HCT116 (cell line): ENCODE measurements around the gene SAMD4B.

Experiments used
- CEBPB ChIP-seq: IDR thresholded peaks from 2 replicates; pipeline ENCODE4 v1.6.1; 2012; ENCODE audit warnings: low read depth
- EZH2phosphoT487 ChIP-seq: fragments of 200-600 bp; IDR thresholded peaks from 2 replicates; pipeline ENCODE4 v1.6.1; 2018; ENCODE audit warnings: antibody characterized with exemption, borderline replicate concordance
- MAX ChIP-seq: IDR thresholded peaks from 2 replicates; pipeline ENCODE4 v1.6.1; 2012
- REST ChIP-seq: IDR thresholded peaks from 2 replicates; pipeline ENCODE4 v1.6.1; 2012; ENCODE audit warnings: low read depth
- SP1 ChIP-seq: IDR thresholded peaks from 2 replicates; pipeline ENCODE4 v1.6.1; 2012; ENCODE audit warnings: low read depth
- ZNF274 ChIP-seq: fragments of 200-500 bp; sonication (Bioruptor generic); IDR thresholded peaks from 2 replicates; pipeline ENCODE4 v1.6.1; 2014; ENCODE audit warnings: mild to moderate bottlenecking, low read depth, low read length, inconsistent platforms
- TF ChIP-seq, protein P1 (sequence below), 3 experiments: fragments of 200-600 bp in 1 of 3; sonication (generic) in 1 of 3; IDR thresholded peaks in 2 of 3; conservative IDR thresholded peaks in 1 of 3; 2 replicates each; pipeline ENCODE4 v1.5.1; 2012 to 2017; ENCODE audit warnings: low read depth in 2 of 3, low read length in 2 of 3, antibody characterized with exemption in 1 of 3, borderline replicate concordance in 1 of 3, control low read depth in 1 of 3, mild to moderate bottlenecking in 1 of 3, mixed read lengths in 1 of 3, mixed run types in 1 of 3, moderate library complexity in 1 of 3; ENCODE audit not compliant: insufficient read depth in 1 of 3

DNA sequence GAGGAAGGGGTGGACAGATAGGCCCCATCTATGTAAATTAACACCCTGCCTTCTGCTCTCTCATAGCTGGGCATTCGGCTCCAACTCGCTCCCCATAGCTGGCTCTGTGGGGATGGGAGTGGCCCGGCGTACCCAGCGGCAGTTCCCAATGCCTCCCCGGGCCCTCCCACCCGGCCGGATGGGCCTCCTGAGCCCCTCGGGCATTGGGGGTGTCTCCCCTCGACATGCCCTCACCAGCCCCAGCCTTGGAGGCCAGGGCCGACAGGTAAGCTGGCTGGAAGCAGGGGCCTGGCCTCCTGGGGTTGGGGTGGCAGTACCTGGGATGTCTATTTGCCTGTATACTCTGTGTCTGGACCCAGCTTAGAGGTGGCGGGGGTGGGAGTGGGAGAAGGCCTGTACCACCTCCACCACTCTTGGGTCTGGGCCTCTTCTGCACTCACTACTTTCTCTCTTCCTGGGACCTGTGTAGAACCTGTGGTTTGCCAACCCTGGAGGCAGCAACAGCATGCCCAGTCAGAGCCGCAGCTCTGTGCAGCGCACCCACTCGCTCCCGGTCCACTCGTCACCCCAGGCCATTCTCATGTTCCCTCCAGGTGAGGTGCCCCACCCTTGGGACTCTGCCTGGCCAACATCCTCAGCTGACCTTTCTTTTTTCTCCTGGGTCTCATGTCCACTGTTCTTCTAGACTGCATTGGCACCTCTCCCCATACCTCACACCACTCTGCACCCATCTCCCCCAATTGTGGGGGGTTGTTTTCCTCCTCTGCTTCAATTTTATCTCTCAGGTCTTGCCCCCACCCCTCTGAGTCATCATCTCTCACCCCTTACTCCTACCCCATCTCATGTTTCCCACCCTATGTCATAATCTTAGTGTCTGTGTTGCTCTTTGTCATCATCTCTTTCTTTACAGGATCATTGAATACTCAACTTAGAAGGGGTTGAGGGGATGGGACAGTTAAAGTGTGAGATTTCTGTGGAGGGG is 38.6 kb downstream of the SAMD4B start:
- TF ChIP-seq MAX (no peak), EZH2phosphoT487 (no peak), REST (no peak), CEBPB (no peak), SP1 (no peak), ZNF274 (no peak)
- TF ChIP-seq, protein P1, sequence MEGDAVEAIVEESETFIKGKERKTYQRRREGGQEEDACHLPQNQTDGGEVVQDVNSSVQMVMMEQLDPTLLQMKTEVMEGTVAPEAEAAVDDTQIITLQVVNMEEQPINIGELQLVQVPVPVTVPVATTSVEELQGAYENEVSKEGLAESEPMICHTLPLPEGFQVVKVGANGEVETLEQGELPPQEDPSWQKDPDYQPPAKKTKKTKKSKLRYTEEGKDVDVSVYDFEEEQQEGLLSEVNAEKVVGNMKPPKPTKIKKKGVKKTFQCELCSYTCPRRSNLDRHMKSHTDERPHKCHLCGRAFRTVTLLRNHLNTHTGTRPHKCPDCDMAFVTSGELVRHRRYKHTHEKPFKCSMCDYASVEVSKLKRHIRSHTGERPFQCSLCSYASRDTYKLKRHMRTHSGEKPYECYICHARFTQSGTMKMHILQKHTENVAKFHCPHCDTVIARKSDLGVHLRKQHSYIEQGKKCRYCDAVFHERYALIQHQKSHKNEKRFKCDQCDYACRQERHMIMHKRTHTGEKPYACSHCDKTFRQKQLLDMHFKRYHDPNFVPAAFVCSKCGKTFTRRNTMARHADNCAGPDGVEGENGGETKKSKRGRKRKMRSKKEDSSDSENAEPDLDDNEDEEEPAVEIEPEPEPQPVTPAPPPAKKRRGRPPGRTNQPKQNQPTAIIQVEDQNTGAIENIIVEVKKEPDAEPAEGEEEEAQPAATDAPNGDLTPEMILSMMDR (IDR thresholded peaks at IDR 0.05 in 2 of 3, conservative IDR thresholded peaks at IDR 0.05 in 1 of 3; ENCODE audit: borderline replicate concordance in 1 of 3, insufficient read depth in 1 of 3, low read depth in 2 of 3, low read length in 2 of 3): no peak
